Neural crest cell (in vitro differentiated cells): ENCODE results near the gene SYCE1. TPM values are rescaled to one million over a fixed set of nuclear protein-coding genes. Genes with fewer than 3 reads are reported as not detected.
"Not testable (repeated sequence)": the region's sequence is repeated elsewhere in the genome, so short reads cannot be mapped to it uniquely, and the experiment has no call there.

Source experiments
- DNase-seq: peaks from one replicate; pipeline ENCODE4 v3.0.0; 2021; ENCODE audit warnings: low read depth, mixed read lengths, low spot score
- H3K27ac Mint-ChIP-seq: one replicate; pipeline ENCODE4 v1.8.0; 2021; ENCODE audit warnings: mild to moderate bottlenecking, mixed read lengths; ENCODE audit not compliant: unreplicated experiment
- H3K27me3 Mint-ChIP-seq: 2 replicates; pipeline ENCODE4 v1.8.0; 2021; ENCODE audit warnings: low read depth, mild to moderate bottlenecking, mixed read lengths
- H3K36me3 Mint-ChIP-seq: 2 replicates; pipeline ENCODE4 v1.8.0; 2021; ENCODE audit warnings: low read depth, mild to moderate bottlenecking, mixed read lengths
- H3K4me1 Mint-ChIP-seq: 2 replicates; pipeline ENCODE4 v1.8.0; 2021; ENCODE audit warnings: mixed read lengths
- H3K4me3 Mint-ChIP-seq: one replicate; pipeline ENCODE4 v1.8.0; 2021; ENCODE audit warnings: mild to moderate bottlenecking, mixed read lengths
- H3K9me3 Mint-ChIP-seq: 2 replicates; pipeline ENCODE4 v1.8.0; 2021; ENCODE audit warnings: mixed read lengths
- total RNA-seq: library from RNA; stranded (reverse); gene quantifications from 2 replicates; pipeline ENCODE4 v1.2.1, GENCODE V29; 2021
- TF ChIP-seq, protein P1 (sequence below): fragments of 200-600 bp; sonication (generic); conservative IDR thresholded peaks from 2 replicates; pipeline ENCODE4 v1.5.0; 2021; ENCODE audit warnings: antibody characterized with exemption, mild to moderate bottlenecking

The SYCE1 gene
- total RNA-seq, 1 donor from 2014 or later: not detected

DNA sequence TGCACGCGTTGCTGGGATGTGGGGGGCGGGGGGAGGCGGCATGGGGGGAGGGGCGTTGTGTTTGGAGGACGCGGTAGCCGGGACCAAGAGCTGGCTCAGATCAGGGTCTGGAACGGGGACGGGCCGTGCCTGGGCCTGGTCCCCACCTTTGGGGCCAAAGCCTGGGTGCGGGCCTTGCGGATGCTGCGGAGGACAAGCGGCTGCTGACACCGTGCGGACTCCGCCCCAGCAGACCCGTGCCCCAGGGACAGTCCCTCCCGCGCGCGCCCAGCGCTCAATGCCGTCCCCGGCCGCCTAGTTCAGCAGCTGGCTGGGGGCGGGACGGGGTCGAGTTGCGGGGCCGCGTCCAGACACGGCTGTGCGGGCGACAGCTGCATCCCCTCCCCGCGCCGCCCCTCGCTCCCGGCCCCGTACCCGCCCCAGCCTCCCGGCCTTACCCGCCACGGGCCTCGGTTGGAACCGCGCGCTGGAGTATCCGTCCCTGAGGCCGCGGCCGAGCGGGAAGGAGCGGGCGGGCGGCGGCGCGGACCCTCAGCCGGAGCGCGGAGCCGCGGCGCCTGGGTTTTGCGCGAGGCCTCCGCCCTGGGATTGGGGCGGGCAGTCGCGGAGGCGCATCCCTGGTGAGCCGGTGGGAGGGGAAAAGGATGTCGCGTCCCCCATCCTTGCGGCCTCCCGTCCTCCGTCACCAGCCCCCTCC, 3.6 kb upstream of the SYCE1 start:
- not testable (repeated sequence) for H3K4me3 Mint-ChIP-seq, H3K9me3 Mint-ChIP-seq, H3K27ac Mint-ChIP-seq

GRCh38 chr10:133568287-133568614, 2.9 kb upstream of the SYCE1 start:
- peaks cover 3% of the 10 kb centered on the region for H3K27me3 Mint-ChIP-seq
- TF ChIP-seq, protein P1, sequence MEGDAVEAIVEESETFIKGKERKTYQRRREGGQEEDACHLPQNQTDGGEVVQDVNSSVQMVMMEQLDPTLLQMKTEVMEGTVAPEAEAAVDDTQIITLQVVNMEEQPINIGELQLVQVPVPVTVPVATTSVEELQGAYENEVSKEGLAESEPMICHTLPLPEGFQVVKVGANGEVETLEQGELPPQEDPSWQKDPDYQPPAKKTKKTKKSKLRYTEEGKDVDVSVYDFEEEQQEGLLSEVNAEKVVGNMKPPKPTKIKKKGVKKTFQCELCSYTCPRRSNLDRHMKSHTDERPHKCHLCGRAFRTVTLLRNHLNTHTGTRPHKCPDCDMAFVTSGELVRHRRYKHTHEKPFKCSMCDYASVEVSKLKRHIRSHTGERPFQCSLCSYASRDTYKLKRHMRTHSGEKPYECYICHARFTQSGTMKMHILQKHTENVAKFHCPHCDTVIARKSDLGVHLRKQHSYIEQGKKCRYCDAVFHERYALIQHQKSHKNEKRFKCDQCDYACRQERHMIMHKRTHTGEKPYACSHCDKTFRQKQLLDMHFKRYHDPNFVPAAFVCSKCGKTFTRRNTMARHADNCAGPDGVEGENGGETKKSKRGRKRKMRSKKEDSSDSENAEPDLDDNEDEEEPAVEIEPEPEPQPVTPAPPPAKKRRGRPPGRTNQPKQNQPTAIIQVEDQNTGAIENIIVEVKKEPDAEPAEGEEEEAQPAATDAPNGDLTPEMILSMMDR: no peak
- H3K27ac Mint-ChIP-seq: no peak overlapping the region
- no peak for DNase-seq
- peaks cover 7% of the 10 kb centered on the region for H3K36me3 Mint-ChIP-seq
- no peaks in the 10 kb centered on the region for H3K4me1 Mint-ChIP-seq
- peaks cover 3% of the 10 kb centered on the region for H3K9me3 Mint-ChIP-seq
- H3K4me3 Mint-ChIP-seq: no peak overlapping the region

More for the DNA sequence above, 3.6 kb upstream of the SYCE1 start:
- not testable (repeated sequence) for DNase-seq, H3K4me1 Mint-ChIP-seq, H3K27me3 Mint-ChIP-seq
- peaks cover 11% of the 10 kb centered on the region for H3K36me3 Mint-ChIP-seq

- H3K4me1 Mint-ChIP-seq: no peaks in the 10 kb centered on the region
- H3K27me3 Mint-ChIP-seq: peaks cover 3% of the 10 kb centered on the region
- H3K36me3 Mint-ChIP-seq: peaks cover 4% of the 10 kb centered on the region
- DNase-seq: no peak
- TF ChIP-seq, protein P1: no peak
- no peak overlapping the region for H3K27ac Mint-ChIP-seq
- H3K9me3 Mint-ChIP-seq: no peaks in the 10 kb centered on the region
- H3K4me3 Mint-ChIP-seq: no peak overlapping the region
These were observed 2.4 kb upstream of the SYCE1 start for GRCh38 chr10:133567609-133568286.

DNA sequence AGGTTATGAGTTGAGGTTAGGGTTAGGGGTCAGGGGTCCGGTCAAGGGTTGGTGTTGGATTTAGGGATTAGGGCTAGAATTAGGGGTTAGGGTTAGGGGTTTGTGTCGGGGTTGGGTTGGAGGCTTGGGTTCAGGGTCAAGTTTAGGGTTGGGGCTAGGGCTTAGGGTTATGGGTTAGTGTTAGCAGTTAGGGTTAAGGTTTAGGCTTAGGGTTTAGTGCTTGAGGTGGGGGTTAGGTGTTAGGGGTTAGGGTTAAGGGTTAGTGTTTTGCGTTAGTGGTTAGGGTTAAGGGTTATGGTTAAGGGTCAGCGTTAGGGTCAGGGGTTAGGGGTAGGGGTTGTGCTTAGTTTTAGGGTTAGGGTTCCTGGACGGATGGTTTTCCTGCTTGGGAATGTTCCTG, 1.7 kb upstream of the SYCE1 start:
- Mint-ChIP-seq H3K36me3 (peaks cover 4% of the 10 kb centered on the region), H3K27ac (no peak overlapping the region), H3K9me3 (no peaks in the 10 kb centered on the region), H3K4me1 (no peaks in the 10 kb centered on the region), H3K27me3 (peaks cover 3% of the 10 kb centered on the region), H3K4me3 (no peak overlapping the region)
- DNase-seq: no peak
- TF ChIP-seq, protein P1: no peak

- TF ChIP-seq, protein P1: no peak
- H3K9me3 Mint-ChIP-seq: no peaks in the 10 kb centered on the region
These were observed 567 bp downstream of the SYCE1 start for GRCh38 chr10:133564816-133565215.

DNA sequence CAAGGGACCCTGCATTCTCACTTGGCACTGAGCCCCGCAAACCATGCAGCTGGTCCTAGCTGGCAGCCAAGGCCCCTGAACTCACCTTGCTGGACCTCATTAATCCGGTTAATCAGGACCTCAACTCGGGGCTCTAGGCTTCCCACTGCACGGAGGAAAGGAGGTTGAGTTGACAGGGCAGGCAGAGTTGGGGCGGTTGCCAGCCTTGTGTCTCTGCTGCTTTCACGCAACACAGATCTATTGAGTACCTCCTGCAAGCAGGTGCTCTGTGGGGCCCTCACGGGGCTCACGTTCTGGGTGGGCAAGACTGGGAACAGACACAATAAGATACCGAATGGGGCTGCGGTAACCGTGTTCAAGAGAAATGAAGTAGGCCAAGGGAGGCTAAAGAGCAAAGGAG, 6.2 kb downstream of the SYCE1 start:
- H3K27ac Mint-ChIP-seq: no peak overlapping the region
- peaks cover 6% of the 10 kb centered on the region for H3K9me3 Mint-ChIP-seq
- H3K27me3 Mint-ChIP-seq: peaks cover 4% of the 10 kb centered on the region
- H3K4me1 Mint-ChIP-seq: no peaks in the 10 kb centered on the region
- H3K4me3 Mint-ChIP-seq: no peak overlapping the region
- DNase-seq: no peak
- TF ChIP-seq, protein P1: no peak
- H3K36me3 Mint-ChIP-seq: peaks cover 2% of the 10 kb centered on the region

More at GRCh38 chr10:133564816-133565215, 567 bp downstream of the SYCE1 start:
- Mint-ChIP-seq H3K27me3 (no peaks in the 10 kb centered on the region), H3K4me3 (no peak overlapping the region), H3K4me1 (no peaks in the 10 kb centered on the region), H3K27ac (no peak overlapping the region), H3K36me3 (peaks cover 2% of the 10 kb centered on the region)
- DNase-seq: no peak
